HepG2 (cell line): Measurements from ENCODE around the gene CLK4. TPM values are rescaled to one million over a fixed set of nuclear protein-coding genes. Genes with fewer than 3 reads are reported as not detected.

Experiments
- ATAC-seq: fragments of 200-7000 bp; cut with Tn5 transposase; 3 replicates; pipeline ENCODE4 v1.9.1; 2020; ENCODE audit warnings: mild to moderate bottlenecking, moderate library complexity
- BruUV-seq: library from RNA; stranded (reverse); fragments of 400-500 nt; replicated peaks from 2 replicates; lab custom pipeline; 2021; lab: Mats Ljungman, UMichigan
- CTCF ChIA-PET: fragments of 300-600 bp; formaldehyde crosslinking; extraction: SDS; loops from one replicate; lab custom pipeline; 2021; ENCODE audit warnings: low total read pairs, inconsistent platforms, low intra/inter-chr PET ratio; lab: Yijun Ruan, JAX
- POLR2A ChIA-PET: fragments of 350-600 bp; sonication (Branson Sonifier 250); formaldehyde crosslinking; loops from one replicate; lab custom pipeline; 2020; ENCODE audit warnings: antibody characterized with exemption, inconsistent platforms; lab: Yijun Ruan, JAX
- DNase-seq: peaks from one replicate; pipeline ENCODE4 v3.0.0-alpha.2; 2015; ENCODE audit warnings: low spot score
- FAIRE-seq: peaks from 3 replicates; lab custom pipeline; 2011; peaks lifted over from hg19 to GRCh38; lab: Jason Lieb, UNC
- H2AFZ ChIP-seq: one replicate; pipeline ENCODE4 v1.6.1; 2011; ENCODE audit warnings: low read length, inconsistent platforms
- H3K27ac ChIP-seq: fragments of 300-600 bp; 3 replicates; pipeline ENCODE4 v1.8.0; 2011; ENCODE audit warnings: mixed run types, mild to moderate bottlenecking, mixed read lengths, low read length, inconsistent platforms; ENCODE audit not compliant: insufficient read depth; ENCODE audit errors: extremely low read length
- H3K27me3 ChIP-seq, 2 experiments: fragments of 200-600 bp in 1 of 2; 2 replicates in 1 of 2; 3 replicates in 1 of 2; pipeline versions ENCODE4 v1.6.0 to v1.8.0; 2011; ENCODE audit warnings: low read length in 2 of 2, mild to moderate bottlenecking in 2 of 2, moderate library complexity in 2 of 2, inconsistent platforms in 1 of 2; ENCODE audit not compliant: insufficient read depth in 2 of 2, control insufficient read depth in 1 of 2
- H3K36me3 ChIP-seq, 2 experiments: fragments of 200-600 bp in 1 of 2; replicated peaks in 1 of 2; 2 replicates in 1 of 2; 3 replicates in 1 of 2; pipeline versions ENCODE4 v1.5.1 to v1.8.0; 2011; ENCODE audit warnings: low read length in 2 of 2, inconsistent platforms in 1 of 2; ENCODE audit not compliant: insufficient read depth in 2 of 2, control insufficient read depth in 1 of 2
- H3K4me1 ChIP-seq: 2 replicates; pipeline ENCODE4 v1.5.1; 2012; ENCODE audit warnings: low read length, inconsistent platforms; ENCODE audit not compliant: insufficient read depth
- H3K4me2 ChIP-seq: 2 replicates; pipeline ENCODE4 v1.6.0; 2011; ENCODE audit warnings: low read depth, low read length, inconsistent platforms
- H3K4me3 ChIP-seq, 3 experiments: fragments of 200-600 bp in 1 of 3; sonication (generic), shearing (Covaris generic) in 1 of 3; replicated peaks in 1 of 3; 2 replicates each; pipeline ENCODE4 v1.5.1; 2011 to 2016; ENCODE audit warnings: low read length in 3 of 3, inconsistent platforms in 2 of 3, low read depth in 2 of 3, mild to moderate bottlenecking in 2 of 3, control low read depth in 1 of 3, mixed read lengths in 1 of 3; ENCODE audit not compliant: insufficient read depth in 1 of 3
- H3K79me2 ChIP-seq: one replicate; pipeline ENCODE4 v1.6.1; 2011; ENCODE audit warnings: low read length, inconsistent platforms; ENCODE audit not compliant: insufficient read depth
- H3K9ac ChIP-seq: 2 replicates; pipeline ENCODE4 v1.6.0; 2011; ENCODE audit warnings: mild to moderate bottlenecking, low read depth, low read length, inconsistent platforms; ENCODE audit not compliant: insufficient read depth
- H3K9me3 ChIP-seq: 2 replicates; pipeline ENCODE4 v1.5.1; 2012; ENCODE audit warnings: mild to moderate bottlenecking, low read length
- H4K20me1 ChIP-seq: 2 replicates; pipeline ENCODE4 v1.6.0; 2011; ENCODE audit warnings: inconsistent platforms, mild to moderate bottlenecking, low read length, moderate library complexity; ENCODE audit not compliant: insufficient read depth
- ATRX ChIP-seq: sonication (generic); formaldehyde crosslinking; IDR thresholded peaks from 2 replicates; pipeline ENCODE4 v1.4.0; 2020; ENCODE audit warnings: missing genetic modification reagents, borderline replicate concordance
- ESRRA ChIP-seq: sonication (generic); formaldehyde crosslinking; IDR thresholded peaks from 2 replicates; pipeline ENCODE4 v1.5.1; 2020; ENCODE audit warnings: mild to moderate bottlenecking, low read depth, missing genetic modification reagents
- FOXK2 ChIP-seq: fragments of 450-650 bp; IDR thresholded peaks from 2 replicates; pipeline ENCODE4 v1.6.1; 2016
- FOXO1 ChIP-seq: sonication (generic); formaldehyde crosslinking; IDR thresholded peaks from 2 replicates; pipeline ENCODE4 v1.4.0; 2020; ENCODE audit warnings: missing genetic modification reagents
- GLI4 ChIP-seq: sonication (generic); formaldehyde crosslinking; IDR thresholded peaks from 2 replicates; pipeline ENCODE4 v1.5.1; 2020; ENCODE audit warnings: missing genetic modification reagents, mild to moderate bottlenecking, moderate library complexity, borderline replicate concordance
- HDAC2 ChIP-seq: sonication (generic); formaldehyde crosslinking; IDR thresholded peaks from 2 replicates; pipeline ENCODE4 v1.4.0; 2020; ENCODE audit warnings: missing genetic modification reagents
- ISX ChIP-seq: sonication (generic); formaldehyde crosslinking; conservative IDR thresholded peaks from 2 replicates; pipeline ENCODE4 v1.5.0; 2020; ENCODE audit warnings: missing genetic modification reagents
- MAFF ChIP-seq: IDR thresholded peaks from 2 replicates; pipeline ENCODE4 v1.6.1; 2011; ENCODE audit warnings: low read depth, low read length, improper control_type of control experiment
- MXD4 ChIP-seq: IDR thresholded peaks from 2 replicates; pipeline ENCODE4 v1.6.1; 2016; ENCODE audit warnings: mild to moderate bottlenecking, missing biosample characterization, missing genetic modification reagents
- NCOR1 ChIP-seq: fragments of 200-600 bp; sonication (generic); IDR thresholded peaks from 2 replicates; pipeline ENCODE4 v1.7.0; 2017; ENCODE audit warnings: antibody characterized with exemption, low read length, borderline replicate concordance
- NFE2 ChIP-seq: sonication (generic); formaldehyde crosslinking; IDR thresholded peaks from 2 replicates; pipeline ENCODE4 v1.4.0; 2020; ENCODE audit warnings: missing genetic modification reagents
- PAX8 ChIP-seq: sonication (generic); formaldehyde crosslinking; IDR thresholded peaks from 2 replicates; pipeline ENCODE4 v1.8.0; 2022; ENCODE audit warnings: mild to moderate bottlenecking, missing genetic modification reagents, borderline replicate concordance
- PLSCR1 ChIP-seq: sonication (generic); formaldehyde crosslinking; IDR thresholded peaks from 2 replicates; pipeline ENCODE4 v1.5.0; 2020; ENCODE audit warnings: missing genetic modification reagents, mild to moderate bottlenecking, borderline replicate concordance
- RELA ChIP-seq: sonication (generic); formaldehyde crosslinking; IDR thresholded peaks from 2 replicates; pipeline ENCODE4 v1.4.0; 2020; ENCODE audit warnings: missing genetic modification reagents
- THAP9 ChIP-seq: sonication (generic); formaldehyde crosslinking; IDR thresholded peaks from 2 replicates; pipeline ENCODE4; 2020; ENCODE audit warnings: missing genetic modification reagents, mild to moderate bottlenecking, borderline replicate concordance
- ZC3H4 ChIP-seq: sonication (generic); formaldehyde crosslinking; IDR thresholded peaks from 2 replicates; pipeline ENCODE4 v1.4.0; 2020; ENCODE audit warnings: missing genetic modification reagents, borderline replicate concordance
- ZNF292 ChIP-seq: sonication (generic); formaldehyde crosslinking; IDR thresholded peaks from 2 replicates; pipeline ENCODE4 v1.8.1; 2022; ENCODE audit warnings: mild to moderate bottlenecking, low read depth, missing genetic modification reagents, borderline replicate concordance
- WGBS: methylation state at CpG from one replicate; pipeline ENCODE4 v1.1.6; 2017; ENCODE audit warnings: low lambda C conversion rate; 5-methylcytosine and 5-hydroxymethylcytosine counted together
- in situ Hi-C: cut with HindIII; loops from 2 replicates; pipeline ENCODE4 v1.10.0; 2017; ENCODE audit warnings: low pct_unique_long_range_greater_than_20kb; ENCODE audit not compliant: extremely low pct_ligation_motif_present
- intact Hi-C: fragments of 100-400 bp; cut with micrococcal nuclease; formaldehyde crosslinking; loops from one replicate; pipeline ENCODE4 v1.10.0; 2022; ENCODE audit not compliant: unreplicated experiment
- polyA plus RNA-seq, 8 experiments: library from polyadenylated mRNA; depleted of rRNA in 3 of 8; stranded (reverse) in 7 of 8; unstranded in 1 of 8; fragments of >200 nt; fragmentation: Illumina TruSeq in 4 of 8; extraction: Trizol in 4 of 8; gene quantifications; 2 replicates each; pipeline versions ENCODE4 v1.2.1 to v1.2.3, GENCODE V29; 2011 to 2016; ENCODE audit warnings: low read depth in 4 of 8, missing spikeins in 1 of 8, mixed read lengths in 1 of 8; ENCODE audit not compliant: insufficient read depth in 1 of 8
- total RNA-seq, 5 experiments: library from RNA; depleted of rRNA; stranded (reverse); fragments of >200 nt; fragmentation: Illumina TruSeq; extraction: Trizol; gene quantifications; 2 replicates each; pipeline ENCODE4 v1.2.3, GENCODE V29; 2016; ENCODE audit warnings: low read depth in 1 of 5
- TF ChIP-seq, protein P1 (sequence below): sonication (generic); formaldehyde crosslinking; IDR thresholded peaks from 2 replicates; pipeline ENCODE4 v1.4.0; 2020; ENCODE audit warnings: mild to moderate bottlenecking, missing genetic modification reagents

The CLK4 gene
- total and polyA plus RNA-seq, 2 of the 13 experiments (the other 11 are each of a cell fraction or from before 2014, with no cell fraction given): 17.7 to 18.4 TPM

GRCh38 chr5:178622679-178623247 lies 4.1 kb downstream of the CLK4 start:
- FAIRE-seq (no peak), DNase-seq (no peak), ATAC-seq (no peak)
- intact Hi-C loops (no loop called here), in situ Hi-C loops (no loop called here)
- no peak overlapping the region for H3K27ac ChIP-seq
- peaks cover 4 to 42% of the 10 kb centered on the region in 2 experiments for H3K36me3 ChIP-seq
- no peak overlapping the region for H3K9ac ChIP-seq
- H2AFZ ChIP-seq: no peak overlapping the region
- ChIA-PET CTCF (no interaction called here), POLR2A (no interaction called here)
- no peak overlapping the region for H3K4me2 ChIP-seq
- WGBS: 98% methylated on average over 4 of the region's 4 CpGs
- no TSS peak for BruUV-seq
- peaks cover 23% of the 10 kb centered on the region for H3K4me1 ChIP-seq
- peaks cover 48% of the 10 kb centered on the region for H3K79me2 ChIP-seq
- peaks cover 12% of the 10 kb centered on the region for H4K20me1 ChIP-seq
- TF ChIP-seq THAP9 (CRISPR knock-in tag): no peak
- TF ChIP-seq ZNF292: no peak
- TF ChIP-seq NCOR1: no peak
- TF ChIP-seq ATRX (CRISPR knock-in tag): no peak
- TF ChIP-seq FOXO1: no peak
- TF ChIP-seq NFE2 (CRISPR knock-in tag): no peak
- no peak for TF ChIP-seq ISX (CRISPR knock-in tag)
- TF ChIP-seq MAFF: no peak
- TF ChIP-seq, protein P1, sequence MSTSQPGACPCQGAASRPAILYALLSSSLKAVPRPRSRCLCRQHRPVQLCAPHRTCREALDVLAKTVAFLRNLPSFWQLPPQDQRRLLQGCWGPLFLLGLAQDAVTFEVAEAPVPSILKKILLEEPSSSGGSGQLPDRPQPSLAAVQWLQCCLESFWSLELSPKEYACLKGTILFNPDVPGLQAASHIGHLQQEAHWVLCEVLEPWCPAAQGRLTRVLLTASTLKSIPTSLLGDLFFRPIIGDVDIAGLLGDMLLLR (CRISPR knock-in tag): no peak
- no peak for TF ChIP-seq ZC3H4 (CRISPR knock-in tag)
- TF ChIP-seq RELA (CRISPR knock-in tag): no peak
- no peak for TF ChIP-seq MXD4
- TF ChIP-seq PAX8 (CRISPR knock-in tag): no peak
- no peak for TF ChIP-seq FOXK2
- TF ChIP-seq ESRRA: no peak
- TF ChIP-seq PLSCR1 (CRISPR knock-in tag): no peak
- no peak for TF ChIP-seq HDAC2 (CRISPR knock-in tag)
- TF ChIP-seq GLI4 (CRISPR knock-in tag): no peak
- H3K27me3 ChIP-seq: no peaks in the 10 kb centered on the region; a peak in 1 of 5 replicates
- H3K9me3 ChIP-seq: no peaks in the 10 kb centered on the region
- no peak overlapping the region for H3K4me3 ChIP-seq
